HG03378 (cell line): Measurements from ENCODE around the gene TMEM200A.

Experiments used
- ATAC-seq: cut with Tn5 transposase; IDR thresholded peaks from one replicate; pipeline ENCODE4 v1.9.1; 2021; ENCODE audit warnings: mild to moderate bottlenecking, moderate library complexity; ENCODE audit not compliant: unreplicated experiment

Gene TMEM200A

GRCh38 chr6:130482645-130483390 lies 117.0 kb downstream of the TMEM200A start:
- ATAC-seq = no peak

DNA sequence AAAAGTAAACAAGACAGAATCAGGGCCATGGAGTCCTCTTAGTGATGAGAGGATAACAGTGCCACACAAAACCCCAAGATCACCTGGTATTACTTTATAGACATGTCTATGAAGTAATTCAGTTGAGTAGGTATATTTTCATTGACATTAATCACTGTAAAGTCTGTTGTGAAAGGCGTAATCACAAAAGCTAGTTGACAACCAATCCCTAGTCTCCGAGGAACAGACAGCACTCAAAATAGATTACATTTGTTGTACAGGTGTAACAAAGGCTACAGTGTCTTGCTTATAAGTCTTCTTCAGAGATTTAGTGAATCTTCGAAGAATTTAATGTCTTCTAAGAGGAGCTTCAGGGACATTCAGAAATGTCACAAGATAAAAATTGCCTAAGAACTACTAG lies 120.1 kb downstream of the TMEM200A start:
- no peak for ATAC-seq

GRCh38 chr6:130486417-130486816 lies 120.6 kb downstream of the TMEM200A start:
- ATAC-seq = no peak

- ATAC-seq = no peak
Measured at GRCh38 chr6:130489514-130489913, 123.7 kb downstream of the TMEM200A start.
